GM21825 (cell line): Measurements from ENCODE around the gene AQP2.

ENCODE experiments used
- ATAC-seq: cut with Tn5 transposase; IDR thresholded peaks from one replicate; pipeline ENCODE4 v1.9.1; 2021; ENCODE audit warnings: mild to moderate bottlenecking, moderate library complexity; ENCODE audit not compliant: unreplicated experiment

AQP2 gene

GRCh38 chr12:49967777-49968250 is 17.3 kb downstream of the AQP2 start:
- ATAC-seq: no peak

- no peak for ATAC-seq
Observed at GRCh38 chr12:49968471-49968870, 17.9 kb downstream of the AQP2 start.

- no peak for ATAC-seq
Observed at GRCh38 chr12:49969027-49969426, 18.5 kb downstream of the AQP2 start.

GRCh38 chr12:49969651-49970429 is 19.3 kb downstream of the AQP2 start:
- ATAC-seq: no peak

GRCh38 chr12:49970658-49971057 is 20.1 kb downstream of the AQP2 start:
- ATAC-seq: no peak

GRCh38 chr12:49971141-49971540 is 20.6 kb downstream of the AQP2 start:
- ATAC-seq: no peak

GRCh38 chr12:49972129-49972528 is 21.6 kb downstream of the AQP2 start:
- ATAC-seq: no peak

GRCh38 chr12:49972641-49973360 is 22.3 kb downstream of the AQP2 start, which contains the start of gene AQP6:
TSS of gene AQP6 (plus strand) at chr12:49972947. CDS start at chr12:49973174, 227 bp downstream.
- ATAC-seq: no peak

- no peak for ATAC-seq
Observed at GRCh38 chr12:49973361-49973830, 22.9 kb downstream of the AQP2 start.

GRCh38 chr12:49974231-49974675 is 23.7 kb downstream of the AQP2 start:
- no peak for ATAC-seq

GRCh38 chr12:49974677-49975317 is 24.3 kb downstream of the AQP2 start:
- ATAC-seq: no peak

- no peak for ATAC-seq
Observed at GRCh38 chr12:49975318-49975761, 24.8 kb downstream of the AQP2 start.

GRCh38 chr12:49976557-49976956 is 26.0 kb downstream of the AQP2 start:
- no peak for ATAC-seq

GRCh38 chr12:49978125-49978524 is 27.6 kb downstream of the AQP2 start:
- no peak for ATAC-seq

GRCh38 chr12:49979016-49979586 is 28.6 kb downstream of the AQP2 start:
- no peak for ATAC-seq

- ATAC-seq: no peak
Observed at GRCh38 chr12:49979791-49980190, 29.3 kb downstream of the AQP2 start.

GRCh38 chr12:49980501-49981349 is 30.2 kb downstream of the AQP2 start:
- no peak for ATAC-seq

- no peak for ATAC-seq
Observed at GRCh38 chr12:49982246-49983087, 31.9 kb downstream of the AQP2 start.

GRCh38 chr12:49983892-49984291 is 33.4 kb downstream of the AQP2 start:
- no peak for ATAC-seq
